NCI-H82 treated with DMSO at 0.1 percent for 48 hours (cell line): Measurements from ENCODE around the gene FTCD.
"Not testable (repeated sequence)": the region's sequence is repeated elsewhere in the genome, so short reads cannot be mapped to it uniquely, and the experiment has no call there.

Experiments
- DNase-seq: peaks from one replicate; lab custom pipeline; 2025; ENCODE audit not compliant: unreplicated experiment; lab: John Stamatoyannopoulos, UW

FTCD gene

GRCh38 chr21:46155514-46156377 is at the start of gene FTCD:
TSS of gene FTCD (minus strand) at chr21:46155579. CDS start at chr21:46155523, 56 bp downstream.
- no peak for DNase-seq

- DNase-seq: no peak
Observed at GRCh38 chr21:46205166-46205565, 49.8 kb upstream of the FTCD start.

- DNase-seq: no peak
Observed at GRCh38 chr21:46203203-46203600, 47.8 kb upstream of the FTCD start.

- DNase-seq: no peak
Observed at GRCh38 chr21:46202592-46203202, 47.3 kb upstream of the FTCD start.

- not testable (repeated sequence) for DNase-seq
Observed at GRCh38 chr21:46200877-46201803, 45.8 kb upstream of the FTCD start.

GRCh38 chr21:46199436-46200373 is 44.3 kb upstream of the FTCD start:
- DNase-seq: no peak

- no peak for DNase-seq
Observed at GRCh38 chr21:46196733-46197132, 41.4 kb upstream of the FTCD start.

GRCh38 chr21:46195595-46196195 is 40.3 kb upstream of the FTCD start:
- no peak for DNase-seq

- DNase-seq: no peak
Observed at GRCh38 chr21:46194374-46195334, 39.3 kb upstream of the FTCD start.

- no peak for DNase-seq
Observed at GRCh38 chr21:46193829-46194373, 38.5 kb upstream of the FTCD start.

- no peak for DNase-seq
Observed at GRCh38 chr21:46191686-46192575, 36.6 kb upstream of the FTCD start.

GRCh38 chr21:46191257-46191685 is 35.9 kb upstream of the FTCD start:
- DNase-seq: no peak

- DNase-seq: no peak
Observed at GRCh38 chr21:46190491-46191131, 35.2 kb upstream of the FTCD start.

GRCh38 chr21:46189959-46190490 is 34.6 kb upstream of the FTCD start:
- no peak for DNase-seq

- no peak for DNase-seq
Observed at GRCh38 chr21:46189213-46189958, 34.0 kb upstream of the FTCD start.
